DMS79 (cell line): ENCODE measurements around the gene DOCK4.
"Not testable (repeated sequence)": the region's sequence is repeated elsewhere in the genome, so short reads cannot be mapped to it uniquely, and the experiment has no call there.

Experiments
- DNase-seq: peaks from one replicate; lab custom pipeline; 2025; lab: John Stamatoyannopoulos, UW

The DOCK4 gene

DNA sequence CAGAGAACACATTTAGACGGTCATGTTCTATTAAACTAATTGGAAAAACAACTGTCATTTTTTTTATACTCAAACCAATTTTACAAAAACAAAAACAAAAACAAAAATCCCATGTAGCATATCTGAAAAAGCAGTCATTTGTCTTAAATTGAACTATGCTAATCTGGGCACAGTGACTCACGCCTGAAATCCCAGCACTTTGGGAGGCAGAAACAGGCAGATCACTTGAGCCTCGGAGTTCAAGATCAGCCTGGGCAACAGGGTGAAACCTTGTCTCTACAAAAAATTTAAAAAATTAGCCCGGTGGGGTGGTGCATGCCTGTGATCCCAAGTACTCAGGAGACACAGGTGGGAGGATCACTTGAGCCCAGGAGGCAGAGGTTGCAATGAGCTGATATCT, 253.4 kb downstream of the DOCK4 start:
- no peak for DNase-seq

DNA sequence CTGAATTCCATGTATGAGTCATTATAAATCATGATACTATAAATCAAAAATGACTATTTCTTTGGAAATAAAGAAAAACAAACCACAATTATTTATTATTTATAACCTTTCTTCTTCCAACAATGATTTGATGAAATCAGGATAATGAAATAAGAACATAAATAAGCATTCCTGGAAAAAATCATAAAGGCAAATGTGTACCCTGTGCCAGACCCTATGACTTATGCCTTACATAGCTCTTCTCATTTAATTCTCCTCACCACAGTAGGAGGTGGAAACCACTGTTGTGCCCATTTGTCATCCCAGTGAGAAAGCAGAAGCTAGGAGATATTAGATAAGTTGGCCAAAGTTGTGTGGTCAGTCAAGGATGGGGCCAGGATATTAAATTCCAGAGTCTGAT, 255.1 kb downstream of the DOCK4 start:
- no peak for DNase-seq

DNA sequence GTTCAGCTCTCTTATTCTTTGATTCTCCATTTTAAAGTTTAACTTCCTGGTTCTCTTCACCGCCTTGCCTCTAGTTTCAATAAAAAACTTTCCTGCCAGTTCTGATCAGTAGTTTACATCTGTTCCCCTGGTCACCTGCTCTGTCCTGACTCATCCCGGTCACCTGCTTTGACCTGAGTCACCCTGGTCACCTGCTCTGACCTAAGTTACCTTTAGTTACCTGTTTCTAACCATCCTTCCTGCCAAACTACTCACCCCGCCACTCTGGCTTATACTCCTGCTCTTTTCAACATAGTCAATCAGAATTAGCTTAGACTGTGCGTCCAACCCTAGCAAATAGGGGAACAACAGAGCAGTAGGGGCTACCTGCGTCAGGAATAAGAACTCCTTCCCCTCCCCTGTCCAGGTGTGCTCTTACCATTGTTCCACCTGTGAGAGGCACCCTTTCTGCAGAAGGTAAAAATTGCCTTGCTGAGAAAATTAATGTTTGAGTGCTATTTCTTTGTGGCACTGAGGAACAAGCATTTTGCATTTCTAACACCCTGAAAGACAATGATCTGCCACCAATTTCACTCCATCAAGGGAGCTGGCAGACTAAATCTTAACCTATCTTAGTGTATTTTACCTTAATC, 263.6 kb downstream of the DOCK4 start:
- DNase-seq = no peak

DNA sequence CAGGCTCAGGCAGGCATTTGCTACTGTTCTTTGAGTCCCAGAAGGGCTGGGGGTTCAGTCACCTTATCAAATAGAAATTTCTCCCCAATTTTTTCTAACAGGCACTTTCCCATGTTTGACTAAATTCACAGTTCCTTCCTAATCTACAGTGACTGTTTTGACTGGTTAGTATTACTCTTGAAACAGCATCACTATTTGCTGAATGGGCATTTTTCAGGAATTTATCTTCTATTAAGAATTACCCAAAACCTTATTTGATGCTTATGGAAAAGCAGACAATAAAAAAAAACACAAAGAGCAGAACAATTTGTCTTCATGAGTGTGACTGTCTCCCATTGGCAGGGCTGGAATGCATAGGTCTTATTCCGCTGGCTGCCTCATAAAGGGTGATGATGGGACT, 269.0 kb downstream of the DOCK4 start:
- DNase-seq = no peak

DNA sequence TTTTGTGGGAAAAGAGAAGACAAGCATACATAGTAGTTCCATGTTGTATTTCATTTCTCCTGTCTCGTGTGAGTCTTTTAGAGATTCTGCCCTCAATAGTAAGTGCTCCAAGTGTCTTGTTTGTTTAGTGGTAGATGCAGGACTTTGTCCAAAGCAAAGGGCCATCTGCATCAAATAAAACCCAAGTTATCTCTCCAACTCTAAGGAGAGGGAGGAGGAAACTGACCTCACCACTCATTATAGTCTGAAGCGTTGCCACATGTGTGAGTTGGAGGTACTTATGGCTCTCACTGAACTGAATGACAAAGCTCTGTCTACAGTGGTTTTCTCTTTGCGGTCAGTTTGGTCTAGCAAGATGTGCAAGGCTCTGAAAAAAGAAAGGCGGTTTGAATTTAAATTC, 272.6 kb downstream of the DOCK4 start:
- no peak for DNase-seq

DNA sequence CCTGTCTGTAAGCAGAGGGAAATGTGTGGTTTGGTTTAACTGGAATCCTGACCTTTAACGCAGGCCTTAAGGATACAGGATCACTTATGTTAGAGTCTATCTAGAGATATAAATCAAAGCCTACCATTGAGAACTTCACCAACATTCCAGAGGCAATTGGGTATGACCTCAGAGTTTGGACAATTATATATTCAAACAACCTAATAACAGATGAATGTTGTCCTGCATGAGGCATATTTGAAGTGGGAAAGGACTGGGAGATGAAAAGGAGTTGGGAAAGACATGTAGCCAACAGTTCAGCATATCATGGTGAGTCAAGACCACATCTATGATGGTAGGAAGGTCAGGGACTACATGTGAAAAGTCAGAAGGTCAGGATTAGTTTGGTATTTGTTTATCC, 274.2 kb downstream of the DOCK4 start:
- no peak for DNase-seq

DNA sequence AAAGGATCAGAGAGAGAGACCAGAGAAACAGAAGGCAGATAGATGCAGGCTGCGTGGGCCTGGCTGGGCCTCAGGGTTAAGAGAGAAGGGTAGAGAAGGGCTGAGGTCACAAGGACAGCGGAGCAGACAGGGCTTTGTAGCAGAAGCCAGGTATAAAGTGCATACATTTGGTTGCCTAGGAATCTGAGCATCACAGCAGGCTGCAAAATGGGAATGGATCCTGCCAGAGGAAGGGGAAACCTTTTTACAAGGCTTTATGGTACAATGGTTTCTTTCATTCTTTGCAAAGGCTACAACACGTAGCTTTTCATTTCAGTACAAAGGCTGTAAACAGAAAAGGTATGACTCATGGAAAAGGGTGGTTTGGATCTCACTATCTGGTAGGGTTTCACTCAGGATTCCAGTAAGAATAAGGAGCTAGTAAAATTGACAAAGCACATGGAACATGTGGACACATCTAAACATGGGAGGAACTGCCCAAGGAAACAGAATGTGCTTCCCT, 275.1 kb downstream of the DOCK4 start:
- no peak for DNase-seq

DNA sequence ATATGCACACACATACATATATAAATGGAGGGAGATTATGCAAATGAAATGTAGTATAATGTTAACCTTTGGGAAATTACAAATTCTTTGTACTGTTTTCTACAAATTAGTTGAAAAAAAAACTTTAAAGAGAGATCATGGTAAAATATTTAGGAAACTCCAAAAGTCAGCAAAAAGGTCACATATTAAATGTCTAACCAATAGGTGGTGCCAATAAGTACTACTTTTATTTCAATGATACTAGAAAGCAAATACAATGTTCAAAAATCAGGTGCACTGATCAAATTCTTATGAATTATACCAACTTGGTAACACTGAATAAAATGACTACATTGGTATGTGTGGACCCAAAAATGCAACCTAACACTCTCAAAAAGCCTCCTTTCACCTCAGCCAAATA, 276.9 kb downstream of the DOCK4 start:
- no peak for DNase-seq

DNA sequence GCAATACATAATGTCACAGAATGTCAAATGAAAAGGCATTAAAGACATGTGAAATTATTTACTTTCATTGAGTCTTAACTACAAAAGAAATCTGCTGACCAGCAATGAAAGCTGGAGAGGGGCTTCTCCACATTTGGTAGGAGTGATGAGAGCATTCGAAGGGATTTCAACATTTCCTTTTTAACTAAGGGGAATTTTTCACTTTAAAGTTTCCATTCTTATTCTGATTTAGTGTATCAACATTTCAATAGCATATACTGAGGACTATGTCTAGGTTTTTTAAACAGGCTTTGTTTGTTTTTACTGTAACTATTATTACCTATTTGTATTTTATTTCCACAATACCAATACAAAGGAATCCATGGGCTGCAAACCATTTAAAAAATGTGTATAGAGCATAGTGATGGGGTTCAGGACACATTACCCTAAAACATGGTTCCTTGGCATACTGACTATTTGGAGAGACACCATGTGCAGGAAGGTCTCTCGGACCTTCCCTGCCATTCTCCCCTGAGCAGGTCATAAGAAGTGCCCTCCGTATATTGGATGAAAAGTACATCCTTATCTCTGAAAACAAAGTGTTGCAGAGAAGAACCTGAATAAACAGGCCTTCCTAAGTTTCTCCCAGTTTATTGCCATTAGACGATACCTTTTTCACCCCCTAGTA, 278.7 kb downstream of the DOCK4 start:
- no peak for DNase-seq

DNA sequence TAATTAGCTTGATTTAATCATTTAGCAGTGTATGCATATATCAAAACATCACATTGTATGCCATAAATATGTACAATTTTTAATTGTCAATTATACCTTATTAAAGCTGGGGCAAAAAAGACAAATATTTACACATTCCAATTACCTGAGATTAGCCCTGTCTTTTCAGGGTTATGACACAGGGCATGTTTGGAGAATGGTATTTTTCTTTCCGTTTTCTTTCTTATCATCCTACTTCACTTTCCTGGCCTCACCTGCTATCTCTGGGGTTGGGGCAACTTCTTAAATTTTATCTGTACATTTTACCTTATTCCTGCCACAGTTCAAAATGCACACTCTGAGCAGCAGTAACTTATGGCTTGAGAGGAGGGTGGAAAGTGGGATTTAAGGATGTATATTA, 285.9 kb downstream of the DOCK4 start:
- no peak for DNase-seq

DNA sequence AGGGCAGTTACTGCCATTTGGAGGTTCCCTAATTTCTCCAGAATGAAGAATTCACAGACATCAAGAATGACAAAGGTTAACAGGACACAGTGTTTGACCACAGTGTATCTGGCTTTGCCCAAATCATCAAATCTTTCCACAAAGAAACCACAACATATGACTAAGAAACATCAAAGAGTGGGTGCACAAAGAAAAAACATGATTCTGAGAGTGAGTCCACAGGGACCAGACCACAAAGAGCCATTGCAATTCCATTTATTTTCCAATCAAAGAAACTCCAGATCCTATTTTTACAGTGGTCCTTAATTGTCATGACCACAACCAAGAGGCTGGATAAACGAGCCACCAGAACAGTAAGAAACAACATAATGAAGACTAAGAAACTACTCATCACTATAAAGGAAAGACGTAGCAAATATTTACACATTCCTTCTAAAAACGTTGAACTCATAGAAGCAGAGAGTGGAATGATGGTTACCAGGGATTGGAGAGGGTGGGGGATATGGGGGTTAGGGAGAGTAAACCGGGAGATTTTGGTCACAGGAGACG, 286.5 kb downstream of the DOCK4 start:
- DNase-seq = no peak

DNA sequence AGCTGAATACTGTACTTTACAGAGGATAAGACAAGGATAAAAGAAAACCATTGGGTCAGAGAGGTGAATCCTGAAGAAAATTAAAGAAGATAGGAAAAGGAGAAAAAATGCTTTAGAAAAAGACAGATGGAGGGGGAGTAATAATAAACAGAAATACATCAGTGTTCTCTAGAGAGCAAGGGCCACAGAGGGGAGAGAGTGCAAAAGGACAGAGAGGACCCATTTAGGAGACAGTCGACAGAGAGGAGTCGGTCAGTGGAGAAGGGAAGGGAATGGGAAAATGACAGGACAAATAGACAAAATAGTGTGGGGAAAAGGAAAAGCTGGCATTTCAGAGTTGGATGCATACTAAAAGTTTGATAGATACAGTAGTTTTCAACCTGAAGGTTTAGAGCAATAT, 287.0 kb downstream of the DOCK4 start:
- no peak for DNase-seq

DNA sequence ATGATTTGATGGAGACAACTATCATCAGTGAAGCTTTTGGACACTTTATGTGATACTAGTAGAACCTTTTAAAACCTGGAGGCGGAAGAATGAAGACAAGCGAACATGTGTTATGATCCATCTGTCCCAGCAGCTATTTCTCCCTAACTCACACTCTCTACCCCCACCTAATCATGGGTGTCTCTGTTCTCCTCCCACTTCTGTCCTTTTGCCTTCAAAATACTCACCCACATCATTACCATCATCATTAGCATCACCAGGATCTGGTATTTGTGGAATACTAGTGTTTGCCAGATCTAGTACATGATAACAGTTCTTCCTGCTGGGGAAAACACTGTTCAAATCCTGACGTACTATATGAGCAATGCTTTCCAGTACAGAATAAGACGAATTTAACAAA, 287.7 kb downstream of the DOCK4 start:
- DNase-seq = no peak

DNA sequence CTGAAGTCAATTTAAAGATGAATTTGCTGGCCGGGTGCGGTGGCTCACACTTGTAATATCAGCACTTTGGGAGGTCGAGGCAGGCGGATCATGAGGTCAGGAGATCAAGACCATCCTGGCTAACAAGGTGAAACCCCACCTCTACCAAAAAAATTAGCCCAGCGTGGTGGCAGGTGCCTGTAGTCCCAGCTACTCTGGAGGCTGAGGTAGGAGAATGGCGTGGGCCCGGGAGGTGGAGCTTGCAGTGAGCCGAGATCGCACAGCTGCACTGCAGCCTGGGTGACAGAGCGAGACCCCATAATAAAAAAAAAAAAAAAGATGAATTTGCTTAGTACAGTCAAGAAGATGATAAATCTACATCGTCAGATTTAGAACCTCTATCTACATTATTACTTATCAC, 288.8 kb downstream of the DOCK4 start:
- DNase-seq = not testable (repeated sequence)

DNA sequence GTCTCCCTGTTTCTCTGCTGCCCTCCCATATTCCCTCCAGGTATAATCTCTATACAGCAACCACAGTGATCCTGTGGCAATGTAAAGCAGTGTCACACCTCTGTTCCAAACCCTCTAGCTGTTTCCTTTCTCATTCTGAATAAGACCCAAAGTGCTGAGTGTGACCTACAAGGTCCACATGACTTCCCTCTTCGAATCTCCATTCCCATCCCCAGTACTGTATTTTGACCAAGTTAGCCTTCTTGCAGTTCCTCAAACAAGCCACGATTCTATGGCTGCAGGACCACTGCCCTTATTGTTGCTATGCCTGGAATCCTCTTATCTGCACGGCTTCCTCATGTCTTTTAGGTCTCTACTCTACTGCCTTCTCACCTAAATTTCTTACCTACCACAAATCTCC, 291.9 kb downstream of the DOCK4 start:
- no peak for DNase-seq

DNA sequence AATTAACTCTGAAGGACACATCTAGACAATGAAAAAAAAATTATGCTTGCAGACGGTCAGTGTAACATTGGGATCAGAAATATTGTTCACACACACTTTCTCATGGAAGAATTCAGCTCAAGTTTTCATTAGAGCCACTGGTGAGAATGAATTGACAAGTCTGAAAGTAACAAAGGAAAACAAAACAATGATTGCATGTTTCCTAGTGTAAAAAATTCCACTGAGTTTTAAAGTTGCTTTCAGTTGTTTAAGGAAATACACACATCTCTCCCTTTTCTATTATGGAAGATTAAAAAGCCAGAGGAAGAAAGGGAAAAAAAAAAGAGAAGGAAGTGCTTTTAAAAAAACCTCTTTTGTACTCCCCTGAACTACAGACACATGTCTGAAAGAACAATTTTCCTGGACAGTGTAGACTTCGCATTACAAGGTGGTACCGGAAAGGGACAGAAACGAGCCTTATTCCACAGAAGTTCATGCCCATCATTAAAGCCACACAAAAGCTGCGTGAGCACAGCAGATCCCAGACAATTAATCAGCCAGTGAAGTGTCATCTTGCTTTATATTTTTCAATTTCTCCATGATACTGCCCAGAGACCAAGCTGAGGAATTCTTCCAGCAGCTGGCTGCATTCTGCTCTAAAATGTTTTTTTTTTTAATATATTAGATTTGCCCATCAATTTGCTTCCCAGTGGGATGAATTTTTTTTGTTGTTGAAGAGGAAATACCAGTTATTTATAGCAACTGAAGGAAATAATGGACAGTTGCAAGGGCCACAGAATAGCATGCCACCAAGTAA, 294.8 kb downstream of the DOCK4 start:
- no peak for DNase-seq

DNA sequence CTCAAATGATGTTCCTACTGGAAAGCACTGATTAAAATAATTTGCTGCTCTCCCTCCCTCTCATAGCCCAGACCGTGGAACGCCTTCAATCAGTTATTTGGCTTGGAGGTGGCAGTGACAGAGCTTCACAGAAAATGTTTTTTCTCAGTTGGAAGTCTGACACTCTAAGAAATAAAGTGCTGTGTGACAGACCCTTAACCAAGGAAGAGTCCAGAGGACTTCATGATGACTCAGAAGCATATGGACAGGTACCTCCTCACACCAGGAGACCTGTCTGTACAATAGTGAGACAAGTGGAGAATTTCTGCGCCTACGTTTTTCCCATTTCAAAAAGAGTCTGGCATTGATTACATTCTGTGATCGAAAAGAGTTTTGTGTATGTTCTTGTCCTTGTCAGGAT, 295.5 kb downstream of the DOCK4 start:
- DNase-seq = no peak

DNA sequence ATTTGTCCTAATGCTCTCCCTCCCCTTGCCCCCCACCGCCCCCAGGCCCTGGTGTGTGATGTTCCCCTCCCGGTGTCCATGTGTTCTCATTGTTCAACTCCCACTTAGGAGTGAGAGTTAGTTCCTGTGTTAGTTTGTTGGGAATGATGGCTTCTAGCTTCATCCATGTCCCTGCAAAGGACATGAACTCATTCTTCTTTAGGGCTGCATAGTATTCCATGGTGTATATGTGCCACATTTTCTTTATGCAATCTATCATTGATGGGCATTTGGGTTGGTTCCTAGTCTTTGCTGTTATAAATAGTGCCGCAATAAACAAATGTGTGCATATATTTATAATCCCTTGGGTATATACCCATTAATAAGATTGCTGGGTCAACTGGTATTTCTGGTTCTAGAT, 297.5 kb downstream of the DOCK4 start:
- DNase-seq = not testable (repeated sequence)

DNA sequence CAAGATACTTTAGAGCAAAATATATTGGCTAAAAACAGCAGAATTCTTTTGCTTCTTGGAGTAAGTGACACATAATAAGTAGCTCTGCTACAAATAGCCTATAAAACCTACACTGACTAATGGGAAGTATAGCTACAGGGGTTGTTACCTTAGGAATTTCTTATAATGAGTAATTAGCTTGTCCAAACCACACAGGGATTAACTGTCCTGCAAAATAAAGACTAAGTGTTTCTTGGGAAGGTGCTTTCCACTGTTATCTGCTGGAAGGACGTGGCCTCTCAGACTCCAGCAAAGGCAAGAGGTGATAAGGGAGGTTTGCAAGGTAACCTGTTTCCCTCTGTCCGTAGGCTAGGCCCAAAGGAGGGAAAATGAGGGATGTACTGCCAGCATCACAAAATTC, 302.4 kb downstream of the DOCK4 start:
- no peak for DNase-seq

DNA sequence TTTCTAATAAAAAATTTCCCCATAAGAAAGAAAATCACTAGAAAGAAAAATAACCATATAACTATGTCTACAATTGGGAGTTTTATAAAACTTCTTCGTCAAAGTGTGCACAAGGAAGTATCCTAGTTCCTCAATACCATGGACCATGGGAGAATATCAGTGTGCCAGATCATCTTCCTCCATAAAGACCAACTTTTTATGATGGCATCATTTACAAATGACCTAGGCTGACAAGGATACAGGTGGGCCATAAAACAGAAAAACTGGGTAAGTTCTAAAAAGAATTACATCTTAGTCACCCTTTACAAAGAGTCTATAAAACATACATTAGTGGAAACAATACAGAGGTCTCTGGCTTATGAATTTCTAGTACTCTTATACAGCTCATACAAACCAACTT, 303.2 kb downstream of the DOCK4 start:
- DNase-seq = no peak

DNA sequence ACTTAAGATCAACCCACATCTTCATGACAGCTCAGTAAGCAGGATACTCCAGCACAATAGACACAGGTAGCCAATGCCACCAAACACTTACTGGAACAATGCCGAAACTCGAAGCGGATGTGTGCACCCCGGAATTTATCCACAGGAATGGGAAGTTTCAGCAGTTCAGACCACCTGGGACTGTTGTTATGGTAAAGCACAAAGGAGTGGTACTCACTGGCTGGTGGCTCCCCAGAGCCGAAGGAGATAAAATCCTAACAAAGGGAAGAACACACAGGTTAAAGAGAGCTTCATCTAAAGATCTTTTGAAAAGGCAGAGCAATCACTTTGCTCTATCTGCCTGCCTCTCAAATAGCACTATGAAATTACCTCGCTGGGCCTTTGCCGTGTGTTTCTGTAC, 305.9 kb downstream of the DOCK4 start:
- no peak for DNase-seq

DNA sequence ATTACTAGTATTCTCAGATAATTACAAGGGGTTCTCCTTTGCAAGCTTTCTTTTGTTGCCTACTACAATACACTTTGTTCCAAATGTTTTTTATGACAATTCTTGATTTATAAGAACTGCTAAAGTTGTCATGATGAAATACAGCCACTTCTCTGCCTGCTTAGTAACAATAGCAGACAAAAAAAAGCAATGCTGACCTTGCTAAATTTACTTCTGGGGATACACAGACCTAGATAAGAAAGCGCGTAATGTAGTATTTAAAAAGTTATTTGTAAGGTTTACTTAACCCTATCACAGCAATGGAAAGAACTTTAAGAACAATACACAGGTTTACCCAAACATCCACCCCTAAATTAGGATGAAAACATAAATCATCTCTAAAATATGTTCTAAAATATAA, 311.1 kb downstream of the DOCK4 start:
- DNase-seq = no peak

DNA sequence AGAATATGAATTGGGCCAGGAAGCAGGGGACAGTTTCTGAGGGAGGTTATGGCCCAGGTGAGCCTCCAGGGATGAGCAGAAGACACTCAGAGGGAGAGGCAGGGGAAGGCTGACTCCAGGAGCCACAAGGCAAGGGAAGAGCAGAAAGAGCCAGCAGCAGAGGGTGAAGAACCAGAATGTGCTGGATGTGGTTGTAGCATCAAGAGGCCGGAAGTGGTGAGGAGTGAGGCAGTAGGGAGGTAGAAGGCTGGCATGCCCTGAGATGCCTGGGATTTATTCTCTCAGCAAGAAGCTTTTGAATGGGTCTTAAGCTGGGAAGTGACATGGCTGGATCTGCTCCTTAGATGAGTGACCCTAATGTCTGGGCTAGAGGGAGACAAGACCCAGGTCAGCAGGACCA, 311.7 kb downstream of the DOCK4 start:
- no peak for DNase-seq
